H1 (cell line): Measurements from ENCODE around the gene LCE3D. TPM values are rescaled to one million over a fixed set of nuclear protein-coding genes. Genes with fewer than 3 reads are reported as not detected.

Experiments
- TEAD4 ChIP-seq: IDR thresholded peaks from 2 replicates; pipeline ENCODE4 v1.6.1; 2012; ENCODE audit warnings: low read depth, low read length, inconsistent platforms, mixed read lengths
- polyA plus RNA-seq, 7 experiments: library from polyadenylated mRNA; depleted of rRNA in 3 of 7; stranded (reverse) in 5 of 7; unstranded in 2 of 7; fragments of >200 nt in 5 of 7; fragments of 200-250 nt in 2 of 7; gene quantifications; 1 replicate in 5 of 7; 2 replicates in 1 of 7; 4 replicates in 1 of 7; pipeline versions ENCODE4 v1.2.1 to v1.2.3, GENCODE V29; 2011 to 2013; ENCODE audit warnings: missing spikeins in 2 of 7, mixed read lengths in 2 of 7
- total RNA-seq: library from RNA; stranded (reverse); fragmentation: NEBNext Ultra II Directional; extraction: Animal tissue kit (Norgen Biotek cat#: 25700); gene quantifications from 2 replicates; pipeline ENCODE4 v1.2.1, GENCODE V29; 2021

LCE3D gene
- total and polyA plus RNA-seq, 2 of the 8 experiments (the other 6 are each of a cell fraction or from before 2014, with no cell fraction given): not detected

GRCh38 chr1:152543820-152544219 is 36.5 kb downstream of the LCE3D start (continued):
- no peak for TF ChIP-seq TEAD4
